Gastroesophageal sphincter (tissue), 3 donors: ENCODE results near the gene GFI1.

ENCODE experiments used
- EP300 ChIP-seq: sonication (generic); formaldehyde crosslinking; IDR thresholded peaks from one replicate; pipeline ENCODE4 v1.6.1; 2017; ENCODE audit warnings: antibody characterized with exemption, mild to moderate bottlenecking
- POLR2AphosphoS5 ChIP-seq: sonication (generic); formaldehyde crosslinking; IDR thresholded peaks from one replicate; pipeline ENCODE4 v1.6.1; 2017; ENCODE audit warnings: antibody characterized with exemption
- TF ChIP-seq, protein P1 (sequence below), 4 experiments: fragments of 200-600 bp in 2 of 4; fragments of 450-650 bp in 2 of 4; sonication (generic) in 1 of 4; IDR thresholded peaks; one replicate each; pipeline ENCODE4 v1.5.1; 2017 to 2019; ENCODE audit warnings: antibody characterized with exemption in 4 of 4, mild to moderate bottlenecking in 2 of 4, moderate library complexity in 2 of 4

DNA sequence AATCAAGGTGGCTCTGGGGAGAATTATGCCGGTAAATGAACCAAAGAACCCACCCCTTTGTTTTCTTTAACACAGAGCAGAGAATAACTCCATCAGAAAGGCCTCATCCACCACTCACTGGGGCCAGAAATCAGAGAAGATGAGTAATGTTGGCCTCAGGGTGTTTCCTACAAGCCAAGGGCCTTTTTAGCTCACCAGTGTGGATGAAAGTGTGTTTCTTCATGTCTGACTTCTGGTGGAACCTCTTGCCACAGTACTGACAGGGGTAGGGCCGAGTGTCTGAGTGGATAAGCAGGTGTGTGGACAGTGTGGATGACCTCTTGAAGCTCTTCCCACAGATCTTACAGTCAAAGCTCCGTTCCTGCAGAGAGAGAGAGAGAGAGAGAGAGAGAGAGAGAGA, 8.3 kb downstream of the GFI1 start:
- TF ChIP-seq, protein P1, sequence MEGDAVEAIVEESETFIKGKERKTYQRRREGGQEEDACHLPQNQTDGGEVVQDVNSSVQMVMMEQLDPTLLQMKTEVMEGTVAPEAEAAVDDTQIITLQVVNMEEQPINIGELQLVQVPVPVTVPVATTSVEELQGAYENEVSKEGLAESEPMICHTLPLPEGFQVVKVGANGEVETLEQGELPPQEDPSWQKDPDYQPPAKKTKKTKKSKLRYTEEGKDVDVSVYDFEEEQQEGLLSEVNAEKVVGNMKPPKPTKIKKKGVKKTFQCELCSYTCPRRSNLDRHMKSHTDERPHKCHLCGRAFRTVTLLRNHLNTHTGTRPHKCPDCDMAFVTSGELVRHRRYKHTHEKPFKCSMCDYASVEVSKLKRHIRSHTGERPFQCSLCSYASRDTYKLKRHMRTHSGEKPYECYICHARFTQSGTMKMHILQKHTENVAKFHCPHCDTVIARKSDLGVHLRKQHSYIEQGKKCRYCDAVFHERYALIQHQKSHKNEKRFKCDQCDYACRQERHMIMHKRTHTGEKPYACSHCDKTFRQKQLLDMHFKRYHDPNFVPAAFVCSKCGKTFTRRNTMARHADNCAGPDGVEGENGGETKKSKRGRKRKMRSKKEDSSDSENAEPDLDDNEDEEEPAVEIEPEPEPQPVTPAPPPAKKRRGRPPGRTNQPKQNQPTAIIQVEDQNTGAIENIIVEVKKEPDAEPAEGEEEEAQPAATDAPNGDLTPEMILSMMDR (IDR thresholded peaks at IDR 0.05): no peak
- TF ChIP-seq POLR2AphosphoS5: no peak
- no peak for TF ChIP-seq EP300
